ENCODE results near the gene XPNPEP2.

The XPNPEP2 gene

DNA sequence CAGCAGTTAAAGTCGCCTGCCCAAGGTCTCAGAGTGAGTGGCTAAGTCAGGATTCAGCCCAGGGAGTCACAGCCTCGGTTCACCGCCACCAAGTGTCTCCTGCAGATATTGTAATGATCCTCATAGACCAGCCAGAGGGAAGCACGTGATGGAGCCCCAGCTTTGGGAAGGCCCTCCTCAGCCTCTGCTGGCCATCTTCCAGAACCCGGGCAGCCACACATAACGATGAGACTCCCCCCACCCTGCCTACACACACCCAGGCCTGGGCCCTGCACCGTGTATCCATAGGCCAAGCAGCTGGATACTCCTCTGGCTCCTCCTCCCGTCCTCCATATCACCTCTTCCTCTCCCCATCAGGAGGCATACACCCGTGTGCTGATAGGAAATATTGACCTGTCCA, 21.4 kb downstream of the XPNPEP2 start:
- TF ChIP-seq, protein P1, sequence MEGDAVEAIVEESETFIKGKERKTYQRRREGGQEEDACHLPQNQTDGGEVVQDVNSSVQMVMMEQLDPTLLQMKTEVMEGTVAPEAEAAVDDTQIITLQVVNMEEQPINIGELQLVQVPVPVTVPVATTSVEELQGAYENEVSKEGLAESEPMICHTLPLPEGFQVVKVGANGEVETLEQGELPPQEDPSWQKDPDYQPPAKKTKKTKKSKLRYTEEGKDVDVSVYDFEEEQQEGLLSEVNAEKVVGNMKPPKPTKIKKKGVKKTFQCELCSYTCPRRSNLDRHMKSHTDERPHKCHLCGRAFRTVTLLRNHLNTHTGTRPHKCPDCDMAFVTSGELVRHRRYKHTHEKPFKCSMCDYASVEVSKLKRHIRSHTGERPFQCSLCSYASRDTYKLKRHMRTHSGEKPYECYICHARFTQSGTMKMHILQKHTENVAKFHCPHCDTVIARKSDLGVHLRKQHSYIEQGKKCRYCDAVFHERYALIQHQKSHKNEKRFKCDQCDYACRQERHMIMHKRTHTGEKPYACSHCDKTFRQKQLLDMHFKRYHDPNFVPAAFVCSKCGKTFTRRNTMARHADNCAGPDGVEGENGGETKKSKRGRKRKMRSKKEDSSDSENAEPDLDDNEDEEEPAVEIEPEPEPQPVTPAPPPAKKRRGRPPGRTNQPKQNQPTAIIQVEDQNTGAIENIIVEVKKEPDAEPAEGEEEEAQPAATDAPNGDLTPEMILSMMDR (IDR thresholded peaks at IDR 0.05; ENCODE audit: borderline replicate concordance, insufficient read depth, low read depth, low read length) = no peak
- no peak overlapping the region for H3K4me3 ChIP-seq (ENCODE audit: low read depth, low read length)

DNA sequence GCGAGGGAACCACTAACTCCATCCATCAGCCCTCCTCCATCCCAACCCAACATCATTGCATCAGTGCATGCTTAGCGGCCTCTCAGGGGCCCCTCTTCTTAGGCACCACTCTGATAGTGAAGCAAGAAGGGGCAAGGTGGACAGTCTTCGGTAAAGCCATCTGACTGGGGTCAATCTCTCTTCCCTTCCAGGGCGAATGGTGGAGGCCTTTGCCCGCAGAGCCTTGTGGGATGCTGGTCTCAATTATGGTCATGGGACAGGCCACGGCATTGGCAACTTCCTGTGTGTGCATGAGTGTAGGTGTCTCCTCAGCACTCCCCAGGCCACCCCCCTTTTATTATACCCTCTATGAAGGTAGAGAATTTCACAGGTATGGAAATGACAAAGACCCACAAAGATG, 22.2 kb downstream of the XPNPEP2 start:
- TF ChIP-seq, protein P1 (IDR thresholded peaks at IDR 0.05; ENCODE audit: borderline replicate concordance, insufficient read depth, low read depth, low read length) = no peak
- H3K4me3 ChIP-seq (ENCODE audit: low read depth, low read length) = no peak overlapping the region

DNA sequence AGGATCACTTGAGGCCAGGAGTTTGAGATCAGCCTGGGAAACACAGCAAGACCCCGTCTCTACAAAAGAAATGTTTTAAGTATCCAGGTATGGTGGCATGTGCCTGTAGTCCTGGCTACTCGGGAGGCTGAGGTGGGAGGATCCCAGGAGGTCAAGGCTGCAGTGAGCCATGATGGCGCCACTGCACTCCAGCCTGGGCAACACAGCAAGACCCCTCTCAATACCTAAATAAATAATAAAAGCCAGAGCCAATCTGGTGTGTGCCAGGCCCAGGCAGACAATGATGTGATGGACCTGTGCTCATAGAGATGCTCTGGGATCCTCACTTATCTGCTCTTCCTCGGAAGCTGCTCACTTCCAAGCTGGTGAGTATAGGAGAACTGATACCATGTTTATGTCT, 22.8 kb downstream of the XPNPEP2 start:
- TF ChIP-seq, protein P1 (IDR thresholded peaks at IDR 0.05; ENCODE audit: borderline replicate concordance, insufficient read depth, low read depth, low read length) = no peak
- no peak overlapping the region for H3K4me3 ChIP-seq (ENCODE audit: low read depth, low read length)

DNA sequence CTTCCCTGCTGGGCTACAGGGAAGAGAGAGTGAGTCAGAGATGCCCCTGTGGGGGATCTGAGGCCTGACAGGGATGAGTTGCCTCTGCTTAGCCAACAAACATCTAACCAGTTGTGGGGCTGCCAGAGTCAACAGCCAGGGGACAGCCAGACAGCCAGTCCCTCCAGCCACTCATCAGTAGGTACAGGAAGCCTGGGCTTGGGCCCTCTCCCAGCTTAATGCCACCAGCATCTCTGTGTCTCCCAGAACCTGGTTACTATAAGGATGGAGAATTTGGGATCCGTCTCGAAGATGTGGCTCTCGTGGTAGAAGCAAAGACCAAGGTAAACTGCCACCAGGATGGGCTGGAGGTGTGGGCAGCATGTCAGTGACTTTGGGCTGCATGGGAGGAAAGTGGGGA, 23.7 kb downstream of the XPNPEP2 start:
- no peak overlapping the region for H3K4me3 ChIP-seq (ENCODE audit: low read depth, low read length)
- TF ChIP-seq, protein P1 (IDR thresholded peaks at IDR 0.05; ENCODE audit: borderline replicate concordance, insufficient read depth, low read depth, low read length) = no peak

DNA sequence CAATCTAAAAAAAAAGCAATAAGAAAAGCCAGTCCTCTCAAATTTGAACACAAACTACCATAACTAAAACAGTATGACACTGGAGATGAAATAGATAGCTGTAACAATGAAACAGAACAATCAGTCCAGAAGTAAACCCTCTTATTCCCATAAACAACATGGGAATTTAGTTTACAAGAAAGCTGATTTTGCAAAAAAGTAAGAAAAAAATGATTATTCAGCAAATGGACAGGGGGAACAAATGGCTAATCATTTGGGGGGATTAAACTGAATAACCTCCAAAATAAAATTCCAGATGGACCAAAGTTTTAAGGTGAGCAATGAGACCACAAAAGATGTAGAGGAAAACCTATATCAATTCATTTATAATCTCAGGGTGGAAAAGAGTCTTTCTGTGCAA, 24.9 kb downstream of the XPNPEP2 start:
- H3K4me3 ChIP-seq (ENCODE audit: low read depth, low read length) = no peak overlapping the region
- TF ChIP-seq, protein P1 (IDR thresholded peaks at IDR 0.05; ENCODE audit: borderline replicate concordance, insufficient read depth, low read depth, low read length) = no peak

DNA sequence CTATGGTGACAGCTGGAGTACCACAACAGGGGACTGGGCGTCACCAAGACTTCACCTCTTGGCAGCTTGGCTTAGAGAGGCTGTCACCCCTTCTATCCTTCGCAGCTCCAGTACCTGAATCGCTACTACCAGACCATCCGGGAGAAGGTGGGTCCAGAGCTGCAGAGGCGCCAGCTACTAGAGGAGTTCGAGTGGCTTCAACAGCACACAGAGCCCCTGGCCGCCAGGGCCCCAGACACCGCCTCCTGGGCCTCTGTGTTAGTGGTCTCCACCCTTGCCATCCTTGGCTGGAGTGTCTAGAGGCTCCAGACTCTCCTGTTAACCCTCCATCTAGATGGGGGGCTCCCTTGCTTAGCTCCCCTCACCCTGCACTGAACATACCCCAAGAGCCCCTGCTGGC, 29.4 kb downstream of the XPNPEP2 start:
- no peak overlapping the region for H3K4me3 ChIP-seq (ENCODE audit: low read depth, low read length)
- TF ChIP-seq, protein P1 (IDR thresholded peaks at IDR 0.05; ENCODE audit: borderline replicate concordance, insufficient read depth, low read depth, low read length) = no peak

DNA sequence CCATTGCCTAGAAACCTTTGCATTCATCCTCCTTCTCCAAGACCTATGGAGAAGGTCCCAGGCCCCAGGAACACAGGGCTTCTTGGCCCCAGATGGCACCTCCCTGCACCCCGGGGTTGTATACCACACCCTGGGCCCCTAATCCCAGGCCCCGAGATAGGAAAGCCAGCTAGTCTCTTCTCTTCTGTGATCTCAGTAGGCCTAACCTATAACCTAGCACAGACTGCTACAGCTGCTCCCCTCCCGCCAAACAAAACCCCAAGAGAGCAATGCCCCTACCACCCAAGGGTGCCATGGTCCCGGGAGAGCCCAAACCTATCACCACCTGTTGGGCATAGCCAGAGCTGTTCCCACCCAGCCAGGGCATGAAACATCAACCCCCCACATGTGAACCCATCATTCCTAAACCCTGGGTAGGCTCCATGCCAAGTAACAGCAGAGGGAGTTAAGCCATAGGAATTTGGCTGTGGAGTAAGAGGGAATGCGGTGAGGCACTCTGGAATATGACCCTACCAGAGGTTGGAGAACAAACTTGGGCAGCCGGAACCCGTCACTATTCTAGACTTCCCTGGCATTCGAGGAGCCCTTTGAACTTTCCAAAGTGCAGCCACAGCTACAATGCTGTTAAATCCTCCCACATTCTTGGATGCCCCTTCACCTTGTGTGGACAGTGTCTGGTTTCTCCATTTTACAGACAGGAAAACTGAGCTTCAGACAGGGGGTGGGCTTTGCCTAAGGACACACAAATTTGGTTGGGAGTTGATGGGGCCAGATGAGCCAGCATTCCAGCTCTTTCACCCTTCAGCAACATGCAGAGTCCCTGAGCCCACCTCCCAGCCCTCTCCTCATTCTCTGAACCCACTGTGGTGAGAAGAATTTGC, 30.0 kb downstream of the XPNPEP2 start:
- TF ChIP-seq, protein P1 (IDR thresholded peaks at IDR 0.05; ENCODE audit: borderline replicate concordance, insufficient read depth, low read depth, low read length) = no peak
- no peak overlapping the region for H3K4me3 ChIP-seq (ENCODE audit: low read depth, low read length)

Data from GM12875 (cell line).